HCT116 (cell line): Measurements from ENCODE around the gene PPP2R5D. TPM values are rescaled to one million over a fixed set of nuclear protein-coding genes. Genes with fewer than 3 reads are reported as not detected.
A peak's percentile ranks its signal among the peaks of the same experiment; 100 is the strongest.
"Not testable (repeated sequence)": the region's sequence is repeated elsewhere in the genome, so short reads cannot be mapped to it uniquely, and the experiment has no call there.

Experiments used
- ATAC-seq: fragments of 200-7000 bp; cut with Tn5 transposase; 2 replicates; pipeline ENCODE4 v1.9.1; 2020; ENCODE audit warnings: mild to moderate bottlenecking, moderate library complexity
- BruUV-seq: library from RNA; stranded (reverse); fragments of 400-500 nt; replicated peaks from 2 replicates; lab custom pipeline; 2021; lab: Mats Ljungman, UMichigan
- CTCF ChIA-PET: fragments of 300-600 bp; sonication (Branson Sonifier 250); formaldehyde crosslinking; loops from one replicate; lab custom pipeline; 2021; ENCODE audit warnings: antibody characterized with exemption; lab: Charles Lee
- POLR2A ChIA-PET: fragments of 300-600, 350-600 bp; sonication (Branson Sonifier 250); formaldehyde crosslinking; loops from one replicate; lab custom pipeline; 2021; ENCODE audit warnings: antibody characterized with exemption; lab: Charles Lee
- RAD21 ChIA-PET, 2 experiments: fragments of 300-600 bp; sonication (Branson Sonifier 250); formaldehyde crosslinking; loops; one replicate each; lab custom pipeline; 2023; ENCODE audit warnings: low total read pairs in 2 of 2; ENCODE audit not compliant: uncharacterized antibody in 2 of 2, unreplicated experiment in 2 of 2, low non-redundant PET in 1 of 2; lab: Charles Lee
- DNase-seq: peaks from one replicate; pipeline ENCODE4 v3.0.0-alpha.2; 2010; ENCODE audit warnings: low read depth, low spot score
- H2AFZ ChIP-seq: fragments of 200-600 bp; shearing (Covaris generic), sonication (generic); 2 replicates; pipeline ENCODE4 v1.6.1; 2017; ENCODE audit warnings: low read depth, mixed run types, mixed read lengths, antibody characterized with exemption, low read length; ENCODE audit not compliant: poor library complexity, severe bottlenecking
- H3K27ac ChIP-seq: 2 replicates; pipeline ENCODE4 v1.5.1; 2012; ENCODE audit warnings: low read depth, low read length
- H3K27me3 ChIP-seq: fragments of 200-600 bp; sonication (generic); 2 replicates; pipeline ENCODE4 v1.6.1; 2016; ENCODE audit warnings: mixed run types, low read length, mixed read lengths; ENCODE audit not compliant: insufficient read depth
- H3K36me3 ChIP-seq, 2 experiments: fragments of 200-500 bp in 1 of 2; fragments of 200-600 bp in 1 of 2; sonication (Bioruptor generic) in 1 of 2; sonication (generic) in 1 of 2; 2 replicates each; pipeline versions ENCODE4 v1.5.1 to v1.6.1; 2014 to 2016; ENCODE audit warnings: low read length in 2 of 2, inconsistent platforms in 1 of 2, mixed read lengths in 1 of 2, mixed run types in 1 of 2; ENCODE audit not compliant: insufficient read depth in 2 of 2, control insufficient read depth in 1 of 2
- H3K4me1 ChIP-seq, 2 experiments: fragments of 200-600 bp in 1 of 2; sonication (generic) in 1 of 2; 2 replicates each; pipeline versions ENCODE4 v1.5.1 to v1.6.1; 2012 to 2017; ENCODE audit warnings: low read length in 2 of 2, inconsistent platforms in 1 of 2, mild to moderate bottlenecking in 1 of 2, mixed read lengths in 1 of 2, mixed run types in 1 of 2, moderate library complexity in 1 of 2; ENCODE audit not compliant: insufficient read depth in 2 of 2, control insufficient read depth in 1 of 2
- H3K4me2 ChIP-seq: fragments of 200-600 bp; sonication (generic); 2 replicates; pipeline ENCODE4 v1.6.1; 2017; ENCODE audit warnings: mixed run types, low read length, mixed read lengths
- H3K4me3 ChIP-seq, 2 experiments: fragments of 200-600 bp in 1 of 2; sonication (generic) in 1 of 2; replicated peaks in 1 of 2; 2 replicates each; pipeline ENCODE4 v1.5.1; 2011 to 2016; ENCODE audit warnings: low read length in 2 of 2, control low read depth in 1 of 2, low read depth in 1 of 2, mild to moderate bottlenecking in 1 of 2, mixed read lengths in 1 of 2, mixed run types in 1 of 2
- H3K79me2 ChIP-seq: fragments of 200-600 bp; sonication (generic); 2 replicates; pipeline ENCODE4 v1.6.1; 2017; ENCODE audit warnings: mild to moderate bottlenecking, mixed run types, low read length, moderate library complexity, mixed read lengths; ENCODE audit not compliant: insufficient read depth
- H3K9ac ChIP-seq: fragments of 200-600 bp; sonication (generic); 2 replicates; pipeline ENCODE4 v1.6.1; 2016; ENCODE audit warnings: low read length, mixed read lengths
- H3K9me2 ChIP-seq: fragments of 200-600 bp; sonication (generic), shearing (Covaris generic); 2 replicates; pipeline ENCODE4 v1.6.1; 2017; ENCODE audit warnings: mixed run types, mild to moderate bottlenecking, moderate library complexity; ENCODE audit not compliant: insufficient read depth
- H3K9me3 ChIP-seq, 2 experiments: fragments of 200-500 bp in 1 of 2; fragments of 200-600 bp in 1 of 2; sonication (Bioruptor generic) in 1 of 2; sonication (generic) in 1 of 2; 2 replicates each; pipeline ENCODE4 v1.6.1; 2014 to 2017; ENCODE audit warnings: low read length in 2 of 2, mixed read lengths in 2 of 2, inconsistent platforms in 1 of 2, low read depth in 1 of 2, mild to moderate bottlenecking in 1 of 2, mixed run types in 1 of 2, moderate library complexity in 1 of 2; ENCODE audit not compliant: control insufficient read depth in 1 of 2, insufficient read depth in 1 of 2
- H4K20me1 ChIP-seq: fragments of 200-600 bp; sonication (generic), shearing (Covaris generic); 2 replicates; pipeline ENCODE4 v1.6.1; 2017; ENCODE audit warnings: mixed run types, mild to moderate bottlenecking, moderate library complexity; ENCODE audit not compliant: insufficient read depth
- POLR2AphosphoS5 ChIP-seq: IDR thresholded peaks from 2 replicates; pipeline ENCODE4 v1.6.1; 2011; ENCODE audit warnings: mild to moderate bottlenecking, low read depth, low read length, moderate library complexity
- RAD21 ChIP-seq: IDR thresholded peaks from 2 replicates; pipeline ENCODE4 v1.6.1; 2012; ENCODE audit warnings: low read depth, mild to moderate bottlenecking
- intact Hi-C: fragments of 100-400 bp; cut with micrococcal nuclease; formaldehyde crosslinking; loops from 2 replicates; pipeline ENCODE4 v1.10.0; 2022
- total RNA-seq: library from RNA; stranded (reverse); gene quantifications from one replicate; pipeline ENCODE4 v1.2.1, GENCODE V29; 2021; ENCODE audit not compliant: unreplicated experiment

The PPP2R5D gene
- total RNA-seq, 1 experiment from 2014 or later, result 49.6 TPM

DNA sequence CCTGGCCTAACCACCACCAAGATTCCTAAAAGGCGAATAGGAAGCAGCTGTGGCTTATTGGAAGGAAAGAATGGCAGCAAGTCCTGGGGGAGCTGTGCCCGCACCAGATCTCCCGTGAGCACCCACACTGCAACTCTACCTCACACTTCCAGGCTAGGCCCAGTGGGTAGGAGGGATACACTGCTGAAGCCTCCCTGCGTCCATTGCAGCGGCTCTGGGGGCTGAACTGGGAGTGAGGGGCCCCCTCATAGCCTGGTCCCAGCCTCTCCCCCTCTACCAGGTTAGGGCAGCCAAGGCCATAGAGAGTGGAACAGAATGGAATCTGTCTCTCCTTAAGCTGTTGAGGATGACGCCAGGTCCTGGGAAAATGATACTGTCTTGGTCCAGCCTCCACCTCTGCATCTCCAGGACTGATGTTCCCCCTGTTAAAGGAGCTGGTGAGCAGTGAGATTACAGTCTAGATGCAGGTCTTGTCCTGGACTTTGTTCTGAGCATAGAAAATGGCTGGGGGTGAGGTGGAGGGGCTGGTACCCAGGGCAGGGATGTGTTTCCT lies 43.8 kb upstream of the PPP2R5D start:
- Histone ChIP-seq H4K20me1 (no peaks in the 10 kb centered on the region), H3K27me3 (no peaks in the 10 kb centered on the region), H3K4me2 (no peak overlapping the region), H3K9me3 (no peaks in the 10 kb centered on the region), H3K9me2 (no peaks in the 10 kb centered on the region), H3K27ac (no peak overlapping the region), H3K9ac (no peak overlapping the region), H2AFZ (no peak overlapping the region), H3K4me3 (no peak overlapping the region), H3K36me3 (peaks cover 10 to 11% of the 10 kb centered on the region in 2 experiments; a peak in 3 of 4 replicates), H3K79me2 (no peaks in the 10 kb centered on the region), H3K4me1 (no peaks in the 10 kb centered on the region)
- ChIA-PET RAD21 (interaction anchor here in 1 of 2 experiments (0.7 kb wide), 1 partner anchor 39 kb away, joined by 4 read pairs; no protein-coding TSS in a partner anchor), CTCF (no interaction called here), POLR2A (interaction anchor here (1.3 kb wide), 1 partner anchor 11 kb away, joined by 4 read pairs; the partner anchor contains the start of gene CNPY3)
- intact Hi-C loops, result no loop called here
- no peak for DNase-seq
- no TSS peak for BruUV-seq
- TF ChIP-seq RAD21 (no peak), POLR2AphosphoS5 (peak; percentile 11; the same call in 1 of the 2 replicates)
- no peak for ATAC-seq

DNA sequence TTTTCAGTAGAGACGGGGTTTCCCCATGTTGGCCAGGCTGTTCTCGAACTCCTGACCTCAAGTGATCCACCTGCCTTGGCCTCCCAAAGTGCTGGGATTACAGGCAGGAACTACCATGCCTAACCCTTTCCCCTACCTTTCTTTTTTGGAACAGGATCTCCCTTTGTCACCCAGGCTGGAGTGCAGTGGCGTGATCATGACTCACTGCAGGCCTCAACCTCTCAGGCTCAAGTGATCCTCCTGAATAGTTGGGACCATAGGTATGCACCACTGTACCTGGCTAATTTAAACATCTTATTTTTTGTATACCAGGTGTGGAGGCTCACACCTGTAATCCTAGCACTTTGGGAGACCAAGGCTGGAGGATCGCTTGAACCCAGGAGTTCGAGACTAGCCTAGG lies 43.0 kb upstream of the PPP2R5D start:
- POLR2A ChIA-PET, result interaction anchor here (1.3 kb wide), 1 partner anchor 12 kb away, joined by 4 read pairs; the partner anchor contains the start of gene CNPY3
- CTCF ChIA-PET, RAD21 ChIA-PET: not testable (repeated sequence)

More for the DNA sequence above, 43.0 kb upstream of the PPP2R5D start:
- ATAC-seq, H2AFZ ChIP-seq, H3K9ac ChIP-seq, H3K36me3 ChIP-seq, H3K27ac ChIP-seq, H4K20me1 ChIP-seq, intact Hi-C loops, H3K4me3 ChIP-seq, H3K4me1 ChIP-seq, DNase-seq, H3K79me2 ChIP-seq, H3K9me2 ChIP-seq, H3K9me3 ChIP-seq, H3K27me3 ChIP-seq, H3K4me2 ChIP-seq, BruUV-seq: not testable (repeated sequence)
